Measurements from ENCODE around the gene GEMIN7.

GRCh38 chr19:45057444-45057843 lies 21.6 kb upstream of the GEMIN7 start:
- TF ChIP-seq CTCF (conservative IDR thresholded peaks at IDR 0.05; ENCODE audit: low read depth in 2 of 2): no peak
- TF ChIP-seq ZNF331 (CRISPR knock-in tag; IDR thresholded peaks at IDR 0.05; ENCODE audit: low read depth): no peak
- no peak for TF ChIP-seq POLR2AphosphoS5 (IDR thresholded peaks at IDR 0.05; ENCODE audit: low read depth)
- no peak for TF ChIP-seq EZH2 (IDR thresholded peaks at IDR 0.05; ENCODE audit: low read depth, unreplicated experiment)
- TF ChIP-seq JUNB (IDR thresholded peaks at IDR 0.05; ENCODE audit: unreplicated experiment): no peak

Data from GM23338 (cell line).